ENCODE data around the gene NKAIN2.

Gene NKAIN2

GRCh38 chr6:124577734-124578281 lies 774.1 kb downstream of the NKAIN2 start:
- no peak for DNase-seq (ENCODE audit: low read depth in 2 of 2)

DNA sequence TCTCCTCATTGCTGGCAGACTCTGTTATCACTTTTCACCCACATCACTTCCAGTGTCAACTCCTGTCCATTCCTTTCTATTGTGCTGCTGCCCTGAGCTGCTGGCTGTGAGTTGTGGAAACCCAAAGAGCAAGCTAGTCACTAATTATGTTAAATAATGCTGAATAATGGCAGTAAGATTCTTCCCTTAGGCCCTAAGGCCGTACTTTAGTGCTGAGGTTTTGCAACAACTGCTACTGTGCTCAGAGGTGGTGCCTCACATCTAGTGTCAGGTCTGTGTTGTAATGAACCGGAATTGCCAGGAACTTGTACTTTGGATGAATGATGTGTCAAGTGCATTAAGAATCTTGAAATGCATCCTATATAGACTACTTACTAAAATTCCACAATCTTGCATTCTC lies 786.3 kb downstream of the NKAIN2 start:
- no peak for DNase-seq (ENCODE audit: low read depth in 2 of 2)

GRCh38 chr6:124599656-124600055 lies 796.0 kb downstream of the NKAIN2 start:
- DNase-seq (ENCODE audit: low read depth in 2 of 2): no peak

GRCh38 chr6:124604719-124605118 lies 801.1 kb downstream of the NKAIN2 start:
- no peak for DNase-seq (ENCODE audit: low read depth in 2 of 2)

- no peak for DNase-seq (ENCODE audit: low read depth in 2 of 2)
These were observed 803.5 kb downstream of the NKAIN2 start for GRCh38 chr6:124607119-124607627.

DNA sequence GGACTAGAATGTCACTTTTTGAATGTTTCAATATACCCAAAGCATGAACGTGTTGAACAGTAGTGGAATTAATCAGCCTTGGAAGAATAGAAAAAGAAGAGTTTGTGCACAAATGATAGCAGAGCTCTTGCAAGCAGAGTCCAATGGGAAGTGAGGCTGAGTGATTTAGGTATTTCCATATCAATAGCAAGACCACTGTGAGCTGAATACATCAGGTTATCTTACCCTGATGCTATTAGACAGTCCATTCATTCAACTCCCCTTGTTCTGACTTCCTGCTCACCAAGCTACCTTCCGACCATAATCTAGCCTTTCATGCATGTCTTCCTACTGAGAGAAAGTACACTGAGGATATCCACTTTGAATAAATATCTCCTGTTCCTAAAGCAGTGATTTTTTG lies 809.4 kb downstream of the NKAIN2 start:
- no peak for DNase-seq (ENCODE audit: low read depth in 2 of 2)

GRCh38 chr6:124622351-124622750 lies 818.7 kb downstream of the NKAIN2 start:
- no peak for DNase-seq (ENCODE audit: low read depth in 2 of 2)

DNA sequence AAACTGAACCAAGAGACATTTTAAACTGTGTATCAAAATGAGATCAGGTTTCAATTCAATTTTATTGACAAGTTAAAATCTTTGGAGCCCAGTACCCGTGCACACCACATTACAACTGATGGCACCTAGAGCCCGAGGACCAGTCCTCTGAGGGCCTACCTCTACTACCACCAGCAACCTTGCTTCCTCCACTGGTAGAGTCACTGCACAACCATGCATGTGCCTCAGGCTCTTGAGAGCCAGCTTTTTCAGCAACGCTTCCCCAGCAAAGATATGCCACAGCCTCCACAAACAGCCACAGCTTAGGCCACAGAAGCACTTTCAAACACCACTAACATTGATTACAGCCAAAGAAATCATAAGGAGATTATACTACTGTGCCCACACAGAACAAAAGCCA lies 830.0 kb downstream of the NKAIN2 start:
- no peak for DNase-seq (ENCODE audit: low read depth in 2 of 2)

- no peak for DNase-seq (ENCODE audit: low read depth in 2 of 2)
These were observed 836.8 kb downstream of the NKAIN2 start for GRCh38 chr6:124640432-124640831.

GRCh38 chr6:124655866-124656265 lies 852.2 kb downstream of the NKAIN2 start:
- no peak for DNase-seq (ENCODE audit: low read depth in 2 of 2)

- no peak for DNase-seq (ENCODE audit: low read depth in 2 of 2)
These were observed 854.4 kb downstream of the NKAIN2 start for GRCh38 chr6:124658053-124658452.

DNA sequence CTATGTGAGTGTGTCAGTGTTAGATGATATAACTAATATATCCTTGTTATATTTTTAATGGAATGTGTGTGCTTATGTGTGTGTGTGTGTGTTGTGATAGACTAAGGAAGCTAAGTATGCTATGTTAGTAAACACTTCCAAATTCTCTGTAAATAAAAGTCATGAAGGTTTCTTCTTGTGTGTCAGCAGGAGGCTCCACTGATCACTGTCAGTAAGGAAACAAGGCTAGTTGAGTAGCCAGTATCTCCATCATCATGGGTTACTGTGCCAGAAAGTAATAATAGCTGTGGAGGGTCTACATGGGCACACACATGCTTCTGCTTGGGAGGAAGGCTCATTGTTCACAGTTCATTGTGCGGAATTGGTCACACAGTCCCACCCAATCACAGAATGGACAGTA lies 855.8 kb downstream of the NKAIN2 start:
- DNase-seq (ENCODE audit: low read depth in 2 of 2): no peak

- DNase-seq (ENCODE audit: low read depth in 2 of 2): no peak
These were observed 856.5 kb downstream of the NKAIN2 start for GRCh38 chr6:124660185-124660584.

DNA sequence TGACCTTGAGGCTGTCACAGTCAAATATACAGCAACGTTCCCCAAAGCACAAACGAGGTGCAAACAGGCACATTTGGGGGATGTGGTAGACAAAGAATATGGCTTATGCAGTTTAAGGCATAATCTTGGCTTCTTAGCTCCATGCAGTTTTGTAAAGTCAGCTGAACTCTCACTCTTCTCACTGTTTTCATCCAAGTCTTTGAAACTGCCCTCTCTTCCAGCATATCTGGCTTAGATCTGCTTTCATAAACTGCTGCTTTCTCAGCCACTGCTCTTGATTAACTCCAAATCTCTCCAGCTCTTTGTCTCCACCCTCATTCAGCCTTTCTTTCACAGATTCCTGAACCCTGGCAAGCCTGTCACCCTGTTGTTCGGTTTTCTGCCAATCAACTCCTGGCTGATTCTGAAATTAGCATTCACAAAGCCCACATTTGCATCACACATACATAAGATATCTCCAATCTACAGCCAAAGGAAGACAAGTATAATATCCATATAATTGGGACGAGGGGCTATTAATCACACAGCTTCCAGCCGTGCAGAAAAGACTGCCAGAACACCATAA lies 857.5 kb downstream of the NKAIN2 start:
- no peak for DNase-seq (ENCODE audit: low read depth in 2 of 2)

DNA sequence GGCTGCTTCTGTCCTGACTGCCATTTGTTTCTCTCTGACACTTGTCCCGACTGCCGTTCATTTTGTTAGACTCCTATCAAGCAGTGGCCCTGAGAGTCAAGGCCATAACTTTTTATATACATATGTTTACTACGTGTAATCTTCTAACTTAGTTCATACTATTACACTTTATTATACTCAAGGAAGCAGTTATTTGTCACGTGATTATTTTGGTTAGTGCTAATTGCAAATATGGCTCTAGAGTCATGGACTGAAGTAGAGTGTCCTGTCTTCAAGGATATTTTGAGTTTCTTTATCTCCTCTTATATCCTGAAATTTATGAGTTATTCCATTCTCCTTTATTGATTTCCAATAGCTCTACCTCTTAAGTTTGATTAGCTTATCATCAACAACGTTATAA lies 864.4 kb downstream of the NKAIN2 start:
- no peak for DNase-seq (ENCODE audit: low read depth in 2 of 2)

- DNase-seq (ENCODE audit: low read depth in 2 of 2): no peak
These were observed 866.2 kb downstream of the NKAIN2 start for GRCh38 chr6:124669713-124670480.

DNA sequence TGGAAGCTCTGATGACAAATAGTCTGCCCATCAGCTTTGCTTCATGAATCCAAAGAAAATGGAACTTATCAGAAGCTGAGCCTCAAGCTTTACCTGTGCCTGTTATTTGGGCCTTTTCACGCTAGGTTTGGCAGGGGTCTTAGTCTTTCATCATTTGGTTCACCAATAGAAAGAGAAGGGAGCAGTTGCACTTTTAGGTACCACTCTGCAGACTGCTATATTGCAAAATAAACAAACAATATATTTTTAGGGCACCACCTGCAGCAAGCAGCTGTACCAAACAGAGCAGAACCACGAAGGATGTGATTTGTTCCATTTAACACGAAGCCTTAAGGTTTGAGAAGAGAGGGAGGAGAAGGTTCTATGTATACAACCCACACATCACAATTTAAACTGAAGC lies 867.1 kb downstream of the NKAIN2 start:
- DNase-seq (ENCODE audit: low read depth in 2 of 2): no peak

GRCh38 chr6:124671324-124671723 lies 867.7 kb downstream of the NKAIN2 start:
- no peak for DNase-seq (ENCODE audit: low read depth in 2 of 2)

GRCh38 chr6:124674042-124674441 lies 870.4 kb downstream of the NKAIN2 start:
- no peak for DNase-seq (ENCODE audit: low read depth in 2 of 2)

- DNase-seq (ENCODE audit: low read depth in 2 of 2): no peak
These were observed 872.4 kb downstream of the NKAIN2 start for GRCh38 chr6:124676033-124676432.

DNA sequence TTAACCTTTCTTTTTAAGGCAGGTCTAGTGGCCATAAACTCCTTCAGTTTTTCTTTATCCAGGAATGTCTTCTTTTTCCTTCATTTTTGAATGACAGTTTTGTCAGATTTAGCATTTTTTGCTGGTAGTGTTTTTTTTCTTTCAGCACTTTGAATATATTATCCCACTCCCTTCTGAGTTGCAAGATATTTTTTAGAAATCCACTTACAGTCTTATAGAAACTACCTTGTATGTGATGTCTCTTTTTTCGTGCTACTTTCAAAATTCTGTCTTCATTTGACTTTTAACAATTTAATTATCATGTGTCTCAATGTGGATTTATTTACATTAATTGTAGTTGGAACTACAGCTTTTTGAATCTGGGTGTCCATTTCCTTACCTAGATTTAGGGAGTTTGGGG lies 874.2 kb downstream of the NKAIN2 start:
- no peak for DNase-seq (ENCODE audit: low read depth in 2 of 2)

DNA sequence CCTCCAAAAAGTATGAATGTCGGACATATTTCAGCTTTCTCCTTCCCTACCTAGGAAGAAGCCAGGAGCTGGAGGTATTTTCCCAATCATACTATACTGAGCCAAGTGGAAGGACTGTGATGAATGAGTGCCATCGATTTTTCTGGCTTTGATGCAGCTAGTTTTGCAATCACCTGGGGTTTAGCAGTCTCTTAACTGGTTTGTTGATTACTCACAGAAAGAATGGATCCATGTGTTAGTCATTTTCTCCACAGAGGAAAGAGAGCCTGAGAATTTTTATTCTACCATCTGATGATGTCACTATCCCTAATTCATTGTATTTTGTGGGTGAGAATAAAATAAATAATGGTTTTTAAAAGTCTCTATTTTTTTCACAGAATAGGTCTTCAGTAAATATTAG lies 875.7 kb downstream of the NKAIN2 start:
- no peak for DNase-seq (ENCODE audit: low read depth in 2 of 2)

DNA sequence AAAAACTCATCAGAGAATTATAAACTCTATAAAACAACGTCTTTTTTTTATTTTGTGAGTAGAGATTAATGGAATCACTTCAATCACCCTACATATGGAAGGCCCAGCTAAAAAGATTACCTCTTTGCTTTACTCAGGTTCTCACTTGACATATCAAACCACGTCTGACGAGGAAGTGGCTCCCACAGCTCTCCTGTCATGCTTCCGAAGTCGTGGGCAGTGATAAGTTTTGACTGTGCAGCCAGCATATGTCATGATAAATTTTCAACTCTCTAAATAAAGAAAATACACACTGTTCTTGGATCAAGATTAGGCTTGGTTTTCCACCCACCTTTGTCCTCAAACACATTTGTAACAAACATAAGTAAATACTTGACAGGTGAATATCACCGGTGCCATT lies 879.1 kb downstream of the NKAIN2 start:
- DNase-seq (ENCODE audit: low read depth in 2 of 2): no peak
